T-helper 1 cell (primary cell): ENCODE results near the gene SHMT1.
"Not testable (repeated sequence)": the region's sequence is repeated elsewhere in the genome, so short reads cannot be mapped to it uniquely, and the experiment has no call there.

Experiments
- DNase-seq, 5 donors: peaks; one replicate each; pipeline ENCODE4 v3.0.0-alpha.2; 2012 to 2020

Gene SHMT1

GRCh38 chr17:18324140-18325050 lies 39.0 kb downstream of the SHMT1 start:
- DNase-seq = no peak

GRCh38 chr17:18323507-18324139 lies 39.7 kb downstream of the SHMT1 start:
- DNase-seq = no peak

- DNase-seq = no peak
Measured at GRCh38 chr17:18323007-18323406, 40.3 kb downstream of the SHMT1 start.

GRCh38 chr17:18322522-18322921 lies 40.8 kb downstream of the SHMT1 start:
- DNase-seq = no peak

GRCh38 chr17:18321309-18321708 lies 42.0 kb downstream of the SHMT1 start:
- DNase-seq = no peak

- no peak for DNase-seq
Measured at GRCh38 chr17:18320301-18320700, 43.0 kb downstream of the SHMT1 start.

GRCh38 chr17:18319604-18320256 lies 43.6 kb downstream of the SHMT1 start:
- no peak for DNase-seq

GRCh38 chr17:18318771-18319450 lies 44.4 kb downstream of the SHMT1 start:
- DNase-seq = no peak

GRCh38 chr17:18318117-18318516 lies 45.2 kb downstream of the SHMT1 start:
- no peak for DNase-seq

- no peak for DNase-seq
Measured at GRCh38 chr17:18315961-18316360, 47.4 kb downstream of the SHMT1 start.

GRCh38 chr17:18315562-18315922 lies 47.8 kb downstream of the SHMT1 start:
- peak in 2 of 5 donors; percentile 31 to 50 for DNase-seq

GRCh38 chr17:18314731-18315561 lies 48.4 kb downstream of the SHMT1 start, which contains the start of the genes SMCR8 and TOP3A:
Gene SMCR8 (plus strand): TSS chr17:18315293. CDS start chr17:18315790, 497 bp downstream.
Gene TOP3A (minus strand): TSS chr17:18314994. CDS start chr17:18314778, 216 bp downstream.
- peak; percentile 96 to 98 (median 97) for DNase-seq

- peak in 1 of 5 donors; percentile 18 for DNase-seq
Measured at GRCh38 chr17:18314059-18314730, 49.2 kb downstream of the SHMT1 start.

GRCh38 chr17:18309202-18309601 lies 54.1 kb downstream of the SHMT1 start:
- DNase-seq = no peak

- DNase-seq = not testable (repeated sequence)
Measured at GRCh38 chr17:18303206-18303605, 60.1 kb downstream of the SHMT1 start.

- DNase-seq = no peak
Measured at GRCh38 chr17:18300725-18301480, 62.4 kb downstream of the SHMT1 start.

- not testable (repeated sequence) for DNase-seq
Measured at GRCh38 chr17:18298061-18298460, 65.3 kb downstream of the SHMT1 start.

- no peak for DNase-seq
Measured at GRCh38 chr17:18291718-18292540, 71.4 kb downstream of the SHMT1 start.

GRCh38 chr17:18285296-18285695 lies 78.1 kb downstream of the SHMT1 start:
- DNase-seq = no peak
